Activated CD8-positive, alpha-beta memory T cell treated with anti-CD3 and anti-CD28 coated beads, Interleukin-2, amount 50 U/mL, for 24 hours (primary cell): ENCODE results near the gene ERG.

Experiments
- DNase-seq: peaks from one replicate; pipeline ENCODE4 v3.0.0-alpha.2; 2020; ENCODE audit errors: extremely low read depth

ERG gene

GRCh38 chr21:38333301-38334272 lies 164.7 kb downstream of the ERG start:
- no peak for DNase-seq

- DNase-seq = no peak
These were observed 167.6 kb downstream of the ERG start for GRCh38 chr21:38330666-38331065.
